RWPE1 (cell line): ENCODE measurements around the gene TMC1.
"Not testable (repeated sequence)": the region's sequence is repeated elsewhere in the genome, so short reads cannot be mapped to it uniquely, and the experiment has no call there.

Experiments
- CTCF ChIA-PET: fragments of 350-600 bp; sonication (Branson Sonifier 250); formaldehyde crosslinking; extraction: SDS; loops from one replicate; lab custom pipeline; 2021; lab: Yijun Ruan, JAX
- POLR2A ChIA-PET: fragments of 400-600 bp; formaldehyde crosslinking; extraction: SDS; loops from one replicate; lab custom pipeline; 2020; ENCODE audit warnings: antibody characterized with exemption; ENCODE audit not compliant: low non-redundant PET; lab: Yijun Ruan, JAX
- DNase-seq: peaks from one replicate; pipeline ENCODE4 v3.0.0; 2012; ENCODE audit warnings: low spot score
- H3K27ac ChIP-seq: fragments of 450-650 bp; 2 replicates; pipeline ENCODE4 v1.5.1; 2017
- CTCF ChIP-seq: fragments of 450-650 bp; conservative IDR thresholded peaks from 2 replicates; pipeline ENCODE4 v1.5.1; 2017; ENCODE audit warnings: low read depth, mild to moderate bottlenecking

TMC1 gene

GRCh38 chr9:72789885-72790284 lies 268.5 kb downstream of the TMC1 start:
- no peak for DNase-seq
- TF ChIP-seq CTCF = no peak
- no peak overlapping the region for H3K27ac ChIP-seq
- ChIA-PET CTCF (interaction anchor here (0.5 kb wide), 1 partner anchor 1778 kb away, joined by 4 read pairs; no protein-coding TSS in a partner anchor), POLR2A (no interaction called here)

- CTCF ChIA-PET = no interaction called here
- no peak overlapping the region for H3K27ac ChIP-seq
- POLR2A ChIA-PET = no interaction called here
- TF ChIP-seq CTCF = no peak
- DNase-seq = no peak
These were observed 269.6 kb downstream of the TMC1 start for GRCh38 chr9:72790989-72791388.

GRCh38 chr9:72791436-72791835 lies 270.0 kb downstream of the TMC1 start:
- H3K27ac ChIP-seq = no peak overlapping the region
- ChIA-PET POLR2A (no interaction called here), CTCF (no interaction called here)
- DNase-seq = no peak
- no peak for TF ChIP-seq CTCF

GRCh38 chr9:72794946-72795345 lies 273.5 kb downstream of the TMC1 start:
- ChIA-PET POLR2A (no interaction called here), CTCF (interaction anchor here (0.5 kb wide), 1 partner anchor 583 kb away, joined by 3 read pairs; no protein-coding TSS in a partner anchor)
- no peak for TF ChIP-seq CTCF
- DNase-seq = no peak
- no peak overlapping the region for H3K27ac ChIP-seq

- no peak overlapping the region for H3K27ac ChIP-seq
- DNase-seq = no peak
- ChIA-PET CTCF (no interaction called here), POLR2A (no interaction called here)
- no peak for TF ChIP-seq CTCF
These were observed 279.1 kb downstream of the TMC1 start for GRCh38 chr9:72800328-72800994.

- ChIA-PET POLR2A (no interaction called here), CTCF (no interaction called here)
- DNase-seq = no peak
- TF ChIP-seq CTCF = no peak
- H3K27ac ChIP-seq = no peak overlapping the region
These were observed 283.8 kb downstream of the TMC1 start for GRCh38 chr9:72805238-72805637.

DNA sequence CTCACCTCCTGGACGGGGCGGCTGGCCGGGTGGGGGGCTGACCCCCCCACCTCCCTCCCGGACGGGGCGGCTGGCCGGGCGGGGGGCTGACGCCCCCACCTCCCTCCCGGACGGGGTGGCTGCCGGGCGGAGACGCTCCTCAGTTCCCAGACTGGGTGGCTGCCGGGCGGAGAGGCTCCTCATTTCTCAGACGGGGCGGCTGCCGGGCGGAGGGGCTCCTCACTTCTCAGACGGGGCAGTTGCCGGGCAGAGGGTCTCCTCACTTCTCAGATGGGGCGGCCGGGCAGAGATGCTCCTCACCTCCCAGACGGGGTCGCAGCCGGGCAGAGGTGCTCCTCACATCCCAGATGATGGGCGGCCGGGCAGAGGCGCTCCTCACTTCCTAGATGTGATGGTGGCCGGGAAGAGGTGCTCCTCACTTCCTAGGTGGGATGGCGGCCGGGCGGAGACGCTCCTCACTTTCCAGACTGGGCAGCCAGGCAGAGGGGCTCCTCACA lies 285.0 kb downstream of the TMC1 start:
- CTCF ChIA-PET, POLR2A ChIA-PET, DNase-seq, H3K27ac ChIP-seq: not testable (repeated sequence)
